Stimulated activated CD8-positive, alpha-beta memory T cell treated with anti-CD3 and anti-CD28 coated beads, Interleukin-12 subunit alpha, Interleukin-12 subunit beta, amount 100 ng/mL, for 1 hour (primary cell): ENCODE measurements around the gene OTUB2.

ENCODE experiments used
- DNase-seq: peaks from one replicate; pipeline ENCODE4 v3.0.0-alpha.2; 2020; ENCODE audit warnings: low read depth

Gene OTUB2

DNA sequence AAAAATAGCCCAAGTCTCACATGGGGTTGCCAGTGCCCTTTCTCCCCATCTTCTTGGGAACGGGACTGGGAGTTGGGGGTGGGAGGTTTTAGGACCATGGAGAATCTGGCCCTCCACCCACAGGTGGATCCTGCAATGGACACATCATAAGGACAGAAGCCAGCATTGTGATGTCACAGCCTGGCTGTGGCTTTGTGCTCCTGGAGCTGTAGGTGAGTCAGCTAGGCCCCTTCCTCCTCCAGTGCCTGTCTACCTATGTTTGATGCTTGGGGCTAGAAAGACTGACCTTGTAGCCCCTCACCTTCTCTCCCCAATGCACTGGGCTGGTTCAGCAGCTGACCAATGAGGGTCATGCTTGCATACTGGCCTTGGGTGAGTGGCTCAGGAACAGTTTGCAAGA is 29.1 kb upstream of the OTUB2 start, which contains the start of gene CCDC197:
Gene CCDC197, plus strand, starts transcription at position 220 of the 400 bp plus-strand sequence. CDS start 831 bp downstream, outside the sequence.
- DNase-seq, result no peak

- no peak for DNase-seq
These were observed 27.9 kb upstream of the OTUB2 start for GRCh38 chr14:93997916-93998870.

DNA sequence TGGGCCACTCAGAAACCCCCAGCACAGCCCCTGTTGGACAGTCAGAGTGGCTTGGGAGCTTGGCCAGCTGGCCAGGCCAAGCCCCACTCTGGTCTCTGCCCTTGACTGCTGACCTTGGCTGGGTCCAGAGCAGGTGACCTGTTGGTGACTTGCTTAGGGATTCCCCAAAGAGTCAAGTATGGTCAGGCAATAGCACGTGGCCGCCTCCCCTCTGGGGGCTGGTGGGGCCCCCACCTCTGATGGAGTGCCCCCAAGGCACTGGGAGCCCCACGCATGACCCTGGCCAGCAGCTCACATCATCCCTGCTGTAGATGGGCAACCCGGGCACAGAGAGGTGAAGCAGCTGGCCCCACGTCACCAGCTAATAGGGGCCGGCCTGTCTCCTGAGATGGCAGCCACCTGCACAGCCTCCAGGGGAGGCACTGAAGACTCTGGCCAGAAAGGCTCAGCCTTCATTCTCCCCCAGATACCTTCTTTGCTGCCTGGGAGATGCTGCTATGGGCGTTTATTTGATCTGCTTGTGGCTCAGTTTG is 27.2 kb upstream of the OTUB2 start:
- DNase-seq, result no peak

DNA sequence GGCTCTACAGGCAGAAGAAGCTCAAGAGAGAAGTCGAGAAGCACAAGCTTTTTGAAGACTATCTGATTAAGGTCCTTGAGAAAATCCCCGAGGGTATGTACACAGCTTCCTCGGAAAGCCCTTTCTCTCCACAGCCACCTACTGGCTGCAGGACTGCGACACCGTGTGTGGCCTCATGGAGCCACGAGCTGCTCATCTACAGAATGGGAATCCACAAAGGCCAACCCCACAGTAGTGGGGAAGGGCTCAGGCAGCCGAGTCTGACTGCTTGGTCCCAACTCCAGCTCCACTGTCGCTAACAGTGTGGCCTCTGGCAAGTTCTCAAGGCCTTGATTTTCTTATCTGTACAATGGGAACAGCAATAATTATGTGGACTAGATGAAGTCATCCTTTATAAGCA is 26.6 kb upstream of the OTUB2 start:
- DNase-seq, result no peak

DNA sequence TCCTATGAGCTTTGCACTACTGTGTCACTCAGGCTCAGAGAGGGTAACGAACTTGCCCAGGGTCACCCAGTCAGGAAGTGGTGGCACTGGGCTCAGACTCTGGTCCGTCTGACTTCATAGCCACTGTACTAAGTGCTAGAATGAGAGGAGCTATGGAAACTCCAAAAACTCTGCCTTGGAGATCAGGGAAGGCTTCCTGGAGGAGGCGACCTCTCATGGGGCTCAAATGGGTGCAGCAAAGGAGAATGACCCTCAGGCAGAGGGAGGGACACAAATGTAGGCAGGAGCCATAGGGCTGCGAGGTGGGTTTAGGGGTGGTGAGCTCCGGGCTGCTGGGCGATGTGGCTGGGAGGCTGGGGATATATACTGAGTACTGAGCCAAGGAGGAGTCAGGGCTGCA is 25.9 kb upstream of the OTUB2 start:
- no peak for DNase-seq

GRCh38 chr14:94001016-94001415 is 25.1 kb upstream of the OTUB2 start:
- no peak for DNase-seq

GRCh38 chr14:94001501-94002396 is 24.4 kb upstream of the OTUB2 start:
- peak; percentile 43 for DNase-seq

GRCh38 chr14:94003397-94003796 is 22.7 kb upstream of the OTUB2 start:
- no peak for DNase-seq

- DNase-seq, result no peak
These were observed 22.1 kb upstream of the OTUB2 start for GRCh38 chr14:94004015-94004414.

GRCh38 chr14:94005324-94006073 is 20.6 kb upstream of the OTUB2 start:
- no peak for DNase-seq

DNA sequence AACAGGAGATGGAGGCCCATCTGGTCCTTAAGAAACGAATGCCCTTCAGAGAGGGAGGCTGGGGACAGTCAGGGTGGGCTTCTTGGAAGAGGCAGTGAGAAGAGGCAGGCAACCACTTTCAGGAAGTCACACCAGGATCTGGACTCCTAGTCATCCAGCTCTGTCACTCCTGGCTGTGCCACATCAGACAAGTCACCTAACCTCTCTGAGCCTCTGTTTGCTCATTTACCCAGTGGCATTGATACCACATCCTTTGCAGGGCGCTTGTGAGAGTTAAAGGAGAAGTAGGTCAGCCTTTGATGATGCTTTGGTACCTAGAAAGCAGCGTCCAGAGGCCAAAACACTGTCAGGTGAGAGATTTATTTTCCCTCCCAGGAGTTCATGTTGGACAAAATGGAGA is 17.9 kb upstream of the OTUB2 start:
- DNase-seq, result no peak

DNA sequence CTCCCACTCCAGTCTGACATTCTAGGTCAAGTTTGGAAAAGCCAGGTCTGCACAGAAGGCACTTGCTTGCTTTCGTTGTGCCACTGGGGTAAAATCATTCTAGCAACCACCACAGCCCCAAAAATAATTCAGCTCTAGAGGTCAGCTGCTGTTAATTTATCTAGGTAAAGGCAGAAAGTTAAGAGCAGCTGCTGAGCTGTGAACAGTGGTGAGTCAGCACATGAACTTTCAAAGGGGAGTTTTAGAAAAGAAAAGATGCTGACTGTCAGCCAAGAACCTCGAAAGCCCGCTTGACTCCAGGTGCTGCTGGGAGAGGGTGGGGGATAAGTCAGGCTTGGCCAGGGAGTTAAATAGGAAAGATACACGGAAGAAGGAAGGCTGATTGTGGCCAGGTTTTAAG is 16.4 kb upstream of the OTUB2 start:
- no peak for DNase-seq

DNA sequence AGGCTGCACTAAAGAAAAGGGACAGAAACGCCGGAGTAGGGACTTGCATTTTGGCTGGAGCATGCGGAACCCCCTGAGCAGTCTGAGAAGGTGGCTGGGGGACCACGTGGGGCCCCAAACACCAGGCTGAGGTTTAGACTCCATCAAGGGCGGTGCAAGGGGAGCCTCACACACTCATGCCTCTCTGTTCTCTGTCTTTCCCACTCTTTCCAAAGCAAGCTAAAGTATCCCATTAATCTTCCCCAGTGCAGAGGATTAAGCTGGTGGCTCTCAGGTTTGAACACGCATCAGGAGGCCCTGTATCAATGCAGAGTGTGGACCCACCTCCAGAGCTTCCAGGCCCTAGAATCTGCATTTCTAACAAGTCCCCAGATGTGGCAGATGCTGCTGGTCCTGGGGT is 15.5 kb upstream of the OTUB2 start:
- DNase-seq, result no peak

DNA sequence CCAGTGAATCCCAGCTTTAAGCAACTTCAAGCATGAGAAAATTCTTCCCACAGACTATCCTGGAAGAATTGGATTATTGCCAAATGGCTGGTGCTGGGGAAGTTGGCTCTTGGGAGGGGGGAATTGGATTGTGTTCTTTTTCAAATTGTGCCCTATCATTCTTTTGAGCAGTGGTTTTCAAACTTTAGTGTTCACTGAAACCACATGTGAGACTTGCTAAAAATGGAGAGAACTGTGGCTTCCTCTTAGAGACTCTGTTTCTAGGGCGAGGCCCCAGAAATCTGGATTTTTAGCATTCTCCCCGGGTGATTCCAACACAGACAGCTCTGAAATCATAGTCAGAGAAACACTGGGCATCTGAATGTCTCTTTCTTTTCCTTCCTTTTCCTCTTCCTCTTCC is 14.3 kb upstream of the OTUB2 start:
- DNase-seq, result no peak

- DNase-seq, result no peak
These were observed 11.8 kb upstream of the OTUB2 start for GRCh38 chr14:94014382-94014781.

- DNase-seq, result no peak
These were observed 10.9 kb upstream of the OTUB2 start for GRCh38 chr14:94015223-94015622.

DNA sequence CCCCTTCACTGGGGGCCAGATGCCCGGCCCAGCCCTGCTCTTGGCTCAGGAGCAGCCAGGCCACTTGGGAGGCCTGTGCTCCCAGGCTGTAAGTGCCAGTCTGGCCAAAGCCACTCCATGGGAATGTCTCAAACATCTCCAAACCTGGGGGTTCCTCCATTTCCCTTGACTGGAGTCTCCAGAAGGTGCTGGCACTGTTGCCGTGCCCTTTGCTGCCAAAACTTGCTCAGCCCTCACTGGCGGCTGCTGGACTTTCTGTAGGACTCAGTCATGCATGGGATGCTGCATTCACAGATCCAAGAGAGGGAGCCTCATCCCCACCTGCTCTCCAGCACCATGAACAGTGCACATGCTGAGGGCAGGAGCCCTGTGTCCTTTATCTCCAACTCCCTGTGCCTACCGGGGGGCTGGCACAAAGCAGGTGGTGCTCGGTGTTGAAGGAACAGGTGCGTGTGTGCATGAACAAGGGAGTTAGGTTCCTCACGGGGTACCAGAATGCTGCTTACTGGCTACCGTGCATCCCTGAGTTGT is 9.6 kb upstream of the OTUB2 start:
- no peak for DNase-seq

GRCh38 chr14:94018308-94018707 is 7.8 kb upstream of the OTUB2 start:
- no peak for DNase-seq

DNA sequence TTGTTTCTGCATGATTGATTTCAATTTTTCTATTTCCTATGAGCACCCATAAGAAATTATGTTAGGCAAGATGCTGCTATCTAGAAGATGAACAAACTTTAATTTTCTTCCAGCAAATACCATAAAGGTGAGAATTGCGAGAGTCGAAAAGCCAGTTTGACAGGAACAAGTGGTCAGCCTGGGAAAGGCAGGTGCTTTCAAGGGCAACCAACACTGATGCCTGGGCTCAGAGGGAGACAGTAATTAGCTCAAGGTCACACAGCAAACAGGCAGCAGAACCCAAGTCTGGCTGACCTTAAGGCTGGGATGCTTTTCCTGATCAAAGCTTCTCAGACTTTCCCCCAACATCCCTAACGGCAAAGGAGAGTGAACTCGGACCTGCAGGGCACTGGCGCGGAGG is 6.8 kb upstream of the OTUB2 start:
- no peak for DNase-seq

DNA sequence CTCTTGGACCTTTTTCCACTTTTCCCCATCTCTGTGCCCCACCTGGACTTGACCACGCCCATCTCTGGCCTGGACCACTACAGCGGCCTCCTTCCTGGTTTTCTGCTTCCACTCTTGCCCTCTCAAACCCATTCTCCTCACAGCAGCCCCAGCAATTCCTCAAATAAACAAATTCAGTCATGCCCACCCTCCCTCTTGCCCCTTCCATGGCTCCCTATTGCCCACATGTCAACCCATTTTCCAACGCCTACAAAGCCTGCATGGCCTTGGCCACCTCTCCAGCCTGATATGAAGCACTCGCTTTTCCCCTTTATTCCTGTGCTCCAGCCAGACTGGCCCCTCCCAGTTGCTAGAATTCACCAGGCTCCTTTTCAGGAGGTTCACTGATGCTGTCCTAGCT is 5.9 kb upstream of the OTUB2 start:
- DNase-seq, result no peak

DNA sequence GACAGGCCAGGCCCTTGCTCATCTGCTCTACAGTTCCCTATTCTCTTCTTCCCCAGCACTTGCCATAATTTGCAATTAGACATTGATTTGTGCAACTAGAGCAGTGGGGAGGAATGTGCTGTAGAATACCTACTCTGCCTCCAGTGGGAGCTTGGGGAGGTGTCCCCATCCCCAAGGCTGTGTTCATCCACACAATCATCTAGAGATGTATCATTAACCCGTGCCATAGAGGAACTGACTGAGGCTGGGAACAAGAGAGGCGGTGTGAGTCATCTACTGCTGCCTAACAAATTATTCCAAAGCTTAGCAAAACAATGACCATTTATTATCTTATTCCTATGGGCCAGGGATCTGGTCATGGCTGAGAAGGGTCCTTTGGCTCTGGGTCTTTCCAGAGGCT is 5.1 kb upstream of the OTUB2 start:
- no peak for DNase-seq
